NCI-H69 (cell line): Measurements from ENCODE around the gene RDX.
A peak's percentile ranks its signal among the peaks of the same experiment; 100 is the strongest.
"Not testable (repeated sequence)": the region's sequence is repeated elsewhere in the genome, so short reads cannot be mapped to it uniquely, and the experiment has no call there.

Source experiments
- DNase-seq: peaks from one replicate; lab custom pipeline; 2025; lab: John Stamatoyannopoulos, UW

Gene RDX

DNA sequence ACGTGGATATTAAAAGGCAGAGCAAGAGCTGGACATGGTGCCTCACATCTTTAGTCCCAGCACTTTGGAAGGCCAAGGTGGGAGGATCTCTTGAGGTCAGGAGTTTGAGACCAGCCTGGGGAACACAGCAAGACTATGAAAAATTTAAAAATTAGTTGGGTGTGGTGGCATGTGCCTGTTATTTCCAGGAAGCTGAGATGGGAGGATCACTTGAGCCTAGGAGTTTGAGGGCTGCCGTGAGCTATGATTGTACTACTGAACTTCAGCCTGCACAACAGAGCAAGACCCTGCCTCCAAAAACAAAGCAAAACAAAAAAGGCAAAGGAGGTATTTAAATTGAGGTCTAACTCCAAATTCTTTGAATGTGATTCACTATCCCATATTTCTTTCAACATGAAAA is 23.5 kb downstream of the RDX start:
- no peak for DNase-seq

DNA sequence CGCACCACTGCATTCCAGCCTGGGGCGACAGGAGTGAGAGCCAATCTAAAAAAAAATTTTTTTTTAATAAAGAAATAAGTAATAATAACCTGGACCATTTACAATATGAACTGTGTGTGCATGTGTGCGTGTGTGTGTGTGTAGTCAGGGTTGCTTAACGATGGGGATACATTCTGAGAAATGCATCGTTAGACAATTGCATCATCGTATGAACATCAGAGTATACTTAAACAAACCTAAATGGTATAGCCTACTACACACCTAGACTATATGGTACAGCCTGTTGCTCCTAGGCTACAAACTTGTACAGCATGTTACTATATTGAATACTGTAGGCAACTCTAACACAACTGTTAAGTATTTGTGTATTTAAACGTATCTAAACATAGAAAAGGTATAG is 26.4 kb downstream of the RDX start:
- DNase-seq = no peak

DNA sequence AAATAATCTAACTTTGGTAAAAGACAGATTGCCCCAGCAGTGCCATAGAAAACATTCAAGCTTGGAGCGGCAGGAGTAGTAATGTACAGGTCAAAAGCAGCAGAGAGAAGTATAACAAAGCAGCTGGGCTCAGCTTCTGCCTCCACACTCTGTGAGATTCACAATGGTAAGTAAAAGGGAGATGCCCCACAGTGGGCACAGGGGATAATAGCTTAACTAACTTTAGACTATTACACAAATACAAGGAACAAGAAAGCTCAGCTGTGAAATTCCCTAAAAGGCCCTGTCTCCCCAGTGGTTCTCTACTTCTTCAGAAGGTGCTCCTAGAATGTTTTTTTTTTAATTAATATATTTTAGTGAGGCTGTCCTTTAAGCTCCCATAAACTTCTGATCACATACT is 28.0 kb downstream of the RDX start:
- DNase-seq = no peak

DNA sequence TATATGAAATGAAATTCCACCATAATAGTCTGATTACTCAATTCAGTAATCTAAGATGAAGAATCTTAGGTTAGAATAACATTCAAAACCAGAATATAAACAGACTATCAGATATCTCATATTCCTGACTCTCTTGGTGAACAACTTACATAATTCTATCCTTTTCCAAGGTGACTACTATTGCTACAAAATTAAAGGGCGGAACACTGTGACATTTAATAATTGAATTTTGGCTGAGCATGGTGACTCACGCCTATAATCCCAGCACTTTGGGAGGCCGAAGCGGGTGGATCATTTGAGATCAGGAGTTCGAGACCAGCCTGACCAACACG is 34.4 kb downstream of the RDX start:
- no peak for DNase-seq

DNA sequence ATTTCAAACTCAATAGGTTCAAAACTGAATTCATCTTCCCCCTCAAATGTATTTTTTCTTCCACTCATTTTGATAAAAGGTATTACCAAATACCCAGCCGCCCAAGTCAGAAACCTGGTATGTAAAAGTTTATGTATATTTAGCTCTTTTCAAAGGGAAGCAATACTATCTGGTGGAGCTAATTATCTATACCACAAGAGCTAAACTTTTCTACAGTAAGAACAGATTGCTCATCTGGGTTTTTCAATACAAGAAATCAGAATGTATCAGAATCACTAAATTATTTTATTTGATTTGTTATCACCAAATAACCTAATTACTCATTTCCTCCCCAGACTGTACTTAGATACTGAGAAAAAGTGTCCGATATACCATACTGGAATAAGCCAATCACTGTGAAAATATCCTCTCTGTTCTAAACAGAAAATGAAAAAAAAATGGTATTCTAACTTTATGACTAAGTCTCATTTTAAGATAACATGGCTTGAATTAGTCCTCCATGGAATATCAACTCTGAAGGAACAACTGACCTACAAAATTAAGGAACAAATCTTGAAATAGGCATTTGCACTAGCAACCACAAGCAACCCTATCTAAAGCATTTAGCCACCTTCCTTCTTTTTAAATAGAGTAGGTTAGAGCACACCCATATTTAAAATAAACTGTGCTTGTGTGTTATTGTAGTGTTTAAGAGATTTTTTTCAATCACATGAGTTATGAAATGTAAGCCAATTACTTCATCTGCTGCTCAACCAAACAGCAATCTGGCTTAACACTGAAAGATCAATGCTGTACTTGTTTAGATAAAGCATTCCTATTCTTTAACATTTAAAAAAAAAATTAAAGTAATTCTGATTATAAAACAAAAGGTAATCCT is 35.0 kb downstream of the RDX start:
- no peak for DNase-seq

DNA sequence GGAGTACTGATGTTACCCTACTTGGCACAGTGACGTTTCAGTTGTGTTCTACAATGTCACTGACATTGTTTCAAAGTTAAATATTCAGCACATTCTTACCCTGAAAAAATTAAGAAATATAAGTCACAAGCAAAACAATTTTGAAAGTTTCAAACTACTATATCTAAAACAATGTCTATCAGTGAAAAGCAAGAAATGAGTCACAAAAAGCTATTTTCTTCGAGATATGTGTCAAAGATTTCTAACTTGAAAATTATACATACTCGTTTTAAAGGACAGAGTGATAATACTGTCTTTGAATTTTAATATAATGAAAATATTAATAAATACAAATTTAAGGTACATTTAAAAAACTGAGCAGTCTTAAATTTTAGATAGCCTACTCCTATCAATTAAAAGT is 42.9 kb downstream of the RDX start:
- no peak for DNase-seq

DNA sequence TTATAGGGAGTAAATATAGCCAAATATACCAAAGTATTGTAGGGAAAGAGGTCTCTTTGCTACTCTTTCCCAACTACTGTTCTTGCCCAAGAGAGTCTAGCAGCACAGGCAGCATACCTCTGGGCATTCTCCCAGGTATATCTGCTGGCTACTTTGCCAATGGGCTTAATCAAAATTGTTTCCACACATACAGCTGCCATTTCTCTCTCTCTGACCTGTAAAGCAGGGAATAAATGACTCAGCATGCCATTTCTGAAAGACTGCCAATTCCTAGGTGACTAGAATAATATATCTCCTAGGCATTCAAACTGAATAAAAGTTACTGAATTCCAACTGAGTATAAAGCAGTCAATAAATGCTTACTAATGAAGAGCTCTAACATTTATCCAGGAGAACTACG is 44.6 kb downstream of the RDX start:
- peak; percentile 87 for DNase-seq

DNA sequence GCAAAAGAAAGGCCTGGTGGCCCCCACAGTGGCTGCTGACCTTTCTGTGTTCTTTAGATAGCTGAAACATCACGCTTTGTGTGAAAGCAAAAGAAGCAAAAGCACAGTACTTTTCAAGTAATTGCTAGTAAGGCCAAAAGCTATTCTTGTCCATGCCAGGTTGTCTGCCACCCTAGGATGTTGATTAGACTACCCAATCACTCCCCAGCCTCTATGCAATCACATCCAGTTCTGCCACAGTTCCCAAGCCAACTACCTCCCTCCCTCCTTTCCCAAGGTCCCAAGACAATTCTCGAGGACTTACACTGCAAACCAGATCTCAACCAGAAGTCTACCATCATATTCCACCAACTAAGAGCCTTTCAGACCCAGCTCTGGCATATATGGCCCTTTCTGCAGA is 46.2 kb downstream of the RDX start:
- no peak for DNase-seq

DNA sequence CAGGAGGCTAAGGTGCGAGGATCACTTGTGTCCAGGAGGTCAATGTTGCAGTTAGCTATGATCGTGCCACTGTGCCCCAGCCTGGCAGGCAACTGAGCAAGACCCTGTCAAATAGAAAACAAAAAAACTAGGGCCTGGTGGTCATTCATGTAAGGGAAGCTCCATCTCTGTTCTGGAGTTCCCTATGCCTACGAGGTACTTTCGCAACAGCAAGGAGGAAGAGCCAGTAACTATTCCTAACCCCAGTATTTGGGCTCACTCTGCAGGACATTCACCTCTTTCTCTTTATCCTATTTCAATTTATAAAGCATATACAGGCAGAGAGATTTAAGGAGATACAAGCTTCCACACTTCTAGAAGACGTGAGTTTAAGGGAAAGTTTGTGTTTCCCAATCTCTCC is 46.6 kb downstream of the RDX start:
- no peak for DNase-seq

DNA sequence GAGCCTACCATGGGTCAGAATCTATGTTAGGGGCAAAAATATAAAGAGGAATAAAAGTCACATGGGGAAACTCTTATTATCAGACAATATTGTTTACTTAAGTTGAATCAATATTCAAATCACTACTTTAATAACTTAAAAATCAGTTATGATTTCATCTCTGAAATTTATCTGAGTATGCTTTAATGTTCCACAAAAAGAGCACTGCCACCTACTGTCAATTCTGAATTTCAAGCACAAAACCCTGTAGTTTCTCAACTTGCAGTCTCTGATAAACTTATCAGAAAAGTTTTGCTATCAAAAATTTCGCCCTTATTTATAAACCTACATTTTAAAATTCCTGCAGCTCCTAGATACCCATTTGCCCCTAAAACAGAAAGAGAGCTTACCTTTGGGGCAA is 47.3 kb downstream of the RDX start:
- DNase-seq = no peak

DNA sequence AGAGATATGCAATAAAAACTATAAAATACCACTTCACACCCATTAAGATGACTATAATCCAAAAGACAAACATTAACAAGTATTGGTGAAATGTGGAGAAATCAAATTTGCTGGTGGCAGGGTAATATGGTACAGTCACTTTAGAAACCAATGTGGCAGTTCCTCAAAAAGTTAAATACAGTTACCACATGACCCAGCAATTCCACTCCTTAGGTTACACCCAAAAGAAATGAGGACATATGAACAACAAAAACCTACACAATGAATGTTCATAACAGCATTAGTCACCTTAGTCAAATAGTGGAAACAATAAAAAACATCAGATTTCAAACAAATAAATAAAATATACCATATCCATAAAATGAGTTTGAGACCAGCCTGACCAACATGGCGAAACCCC is 52.6 kb downstream of the RDX start:
- DNase-seq = no peak

DNA sequence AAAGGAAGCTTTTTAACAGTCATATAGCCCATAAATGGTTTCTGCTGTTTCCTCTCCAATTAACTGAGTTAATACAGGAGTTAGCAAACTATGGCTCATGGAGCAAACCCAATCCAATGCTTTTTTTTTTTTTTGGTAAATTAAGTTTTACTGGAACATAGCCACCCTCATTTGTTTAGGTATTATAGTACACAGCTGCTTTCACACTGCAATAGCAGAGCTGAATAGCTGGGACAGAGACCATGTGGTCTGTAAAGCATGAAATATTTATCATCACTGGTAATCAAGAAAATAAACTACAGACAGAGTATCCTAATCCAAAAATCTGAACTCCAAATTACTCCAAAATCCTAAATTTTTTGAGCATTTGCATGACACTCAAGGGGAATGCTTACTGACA is 53.7 kb downstream of the RDX start:
- no peak for DNase-seq

DNA sequence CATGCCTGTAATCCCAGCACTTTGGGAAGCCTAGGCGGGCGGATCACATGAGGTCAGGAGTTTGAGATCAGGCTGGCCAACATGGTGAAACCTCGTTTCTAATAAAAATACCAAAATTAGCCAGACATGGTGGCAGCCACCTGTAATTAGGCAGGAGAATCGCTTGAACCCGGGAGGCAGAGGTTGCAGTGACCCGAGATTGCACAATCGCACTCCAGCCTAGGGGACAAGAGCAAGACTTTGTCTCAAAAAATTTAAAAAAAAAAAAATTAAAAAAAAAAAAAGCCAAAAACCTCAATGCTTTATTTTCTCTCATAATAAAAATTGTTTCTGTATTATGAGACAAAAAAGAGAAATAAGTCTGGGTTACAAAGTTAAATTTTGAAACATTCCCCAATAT is 54.2 kb downstream of the RDX start:
- no peak for DNase-seq

DNA sequence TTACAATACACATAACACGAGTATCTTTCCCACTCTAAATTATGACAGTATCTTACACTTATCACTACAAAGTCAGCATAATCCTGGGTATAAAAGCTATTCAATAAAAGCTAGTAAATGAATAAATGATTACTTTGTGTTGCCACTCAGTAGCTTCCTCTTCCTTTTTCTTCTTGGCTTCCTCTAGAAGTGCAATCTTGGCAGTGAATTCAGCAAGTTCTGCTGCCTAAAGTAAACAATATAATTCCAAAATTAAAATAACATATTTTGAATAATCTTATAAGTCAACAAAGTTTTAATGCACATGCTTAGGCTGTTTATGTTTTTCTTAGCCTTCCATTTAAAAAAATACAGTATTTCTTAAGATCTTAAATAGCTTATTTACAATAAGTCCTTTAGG is 60.4 kb downstream of the RDX start:
- DNase-seq = no peak

DNA sequence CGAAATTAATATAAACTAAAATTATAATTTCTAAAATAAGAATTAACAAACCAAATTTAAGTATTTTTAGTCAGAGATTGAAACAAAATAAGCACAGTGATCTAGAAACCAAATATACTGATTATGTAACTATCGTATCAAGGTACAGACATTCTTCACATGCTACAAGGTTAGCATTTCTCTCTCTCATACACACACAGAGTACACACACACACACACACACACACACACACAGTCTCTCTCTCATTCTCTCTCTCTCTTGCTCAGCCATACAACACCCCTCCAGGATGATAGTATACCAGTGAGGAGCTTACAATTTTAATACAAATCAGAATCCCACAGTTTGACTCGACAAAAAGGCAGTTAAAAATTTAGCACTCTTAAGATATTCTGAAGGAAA is 66.0 kb downstream of the RDX start:
- no peak for DNase-seq

DNA sequence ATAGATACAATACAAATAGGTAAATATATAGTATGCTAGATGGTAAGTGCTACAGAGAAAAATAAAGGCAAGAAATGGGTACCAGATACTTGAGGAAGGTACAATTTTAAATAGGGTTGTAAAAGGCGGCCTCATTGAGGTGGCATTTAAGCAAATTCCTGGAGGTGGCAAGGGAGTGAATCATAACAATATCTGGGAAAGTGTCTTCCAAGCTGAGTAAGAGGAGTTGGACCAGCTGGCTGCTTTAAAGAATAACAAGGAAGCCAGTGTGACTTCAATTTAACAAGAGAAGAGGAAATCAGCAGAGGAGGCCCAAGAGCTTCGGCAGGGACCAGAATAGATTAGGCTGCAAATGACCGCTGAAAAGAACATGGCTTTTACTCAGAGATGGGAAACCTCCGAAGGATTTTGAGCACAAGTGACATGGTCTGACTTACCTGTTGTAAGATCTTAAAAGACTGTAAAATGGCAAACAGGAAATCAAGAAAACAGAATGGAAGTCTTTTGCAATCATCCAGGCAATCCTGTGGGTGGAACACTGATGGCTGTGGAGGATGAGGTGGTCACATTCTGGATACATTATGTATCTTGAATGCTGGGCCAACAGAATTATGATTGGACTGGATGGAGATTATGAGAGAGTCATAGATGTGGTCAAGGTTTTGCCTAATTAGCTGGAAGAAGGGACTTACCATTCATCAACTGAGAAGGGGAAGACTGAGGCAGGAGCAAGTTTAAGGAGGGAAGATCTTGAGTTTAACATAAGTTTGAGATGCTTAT is 77.2 kb downstream of the RDX start:
- DNase-seq = no peak

DNA sequence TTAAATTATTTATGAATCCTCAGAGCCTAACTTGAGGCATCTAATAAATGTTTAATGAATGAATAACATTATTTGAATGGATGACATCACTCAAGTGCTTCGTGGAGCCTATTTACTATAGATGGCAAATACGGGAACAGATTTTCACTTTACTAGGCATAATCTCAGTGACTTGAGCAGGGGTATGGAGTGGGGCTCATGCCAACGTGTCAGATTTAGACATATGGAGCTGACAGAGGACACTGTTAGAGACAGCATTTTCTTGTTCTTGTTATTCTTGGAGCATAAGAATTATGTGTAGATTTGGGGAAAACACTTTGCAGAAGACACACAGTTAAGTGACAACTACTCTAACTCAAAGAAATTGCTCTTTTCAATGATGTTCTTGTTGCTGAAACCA is 78.5 kb downstream of the RDX start:
- no peak for DNase-seq

DNA sequence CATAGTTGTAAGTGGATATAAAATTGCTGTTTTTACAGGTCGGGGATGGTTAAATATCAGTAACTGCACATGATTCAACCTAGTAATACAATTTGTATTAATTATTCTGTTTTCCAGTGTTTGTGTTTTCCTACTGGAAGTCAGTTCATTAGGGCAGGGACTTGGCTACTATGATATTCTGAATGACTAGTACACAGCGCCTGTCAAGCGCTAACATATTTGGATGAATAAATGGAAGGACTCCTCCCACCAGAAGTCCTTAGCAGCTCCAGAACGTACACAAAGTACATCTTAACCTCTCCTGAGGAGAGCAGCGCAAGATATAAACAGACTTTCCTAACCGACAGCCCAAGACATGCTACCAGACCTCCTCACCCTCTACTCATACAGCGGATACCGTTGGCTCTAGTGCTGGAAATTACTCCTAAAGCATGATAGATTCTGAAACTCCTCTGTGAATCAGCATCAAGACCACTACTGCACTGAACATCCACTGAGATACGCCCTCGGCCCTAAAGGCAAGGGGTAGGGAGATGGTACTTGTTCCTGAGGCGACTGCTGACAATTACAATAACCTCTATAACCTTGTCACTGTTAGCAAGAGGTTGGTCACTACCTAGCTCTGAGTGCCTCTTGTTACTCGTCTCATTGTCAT is 79.1 kb downstream of the RDX start:
- DNase-seq = no peak

DNA sequence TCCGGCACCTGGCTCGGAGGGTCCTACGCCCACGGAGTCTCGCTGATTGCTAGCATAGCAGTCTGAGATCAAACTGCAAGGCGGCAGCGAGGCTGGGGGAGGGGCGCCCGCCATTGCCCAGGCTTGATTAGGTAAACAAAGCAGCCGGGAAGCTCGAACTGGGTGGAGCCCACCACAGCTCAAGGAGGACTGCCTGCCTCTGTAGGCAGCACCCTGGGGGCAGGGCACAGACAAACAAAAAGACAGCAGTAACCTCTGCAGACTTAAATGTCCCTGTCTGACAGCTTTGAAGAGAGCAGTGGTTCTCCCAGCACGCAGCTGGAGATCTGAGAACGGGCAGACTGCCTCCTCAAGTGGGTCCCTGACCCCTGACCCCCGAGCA is 87.1 kb downstream of the RDX start:
- not testable (repeated sequence) for DNase-seq

DNA sequence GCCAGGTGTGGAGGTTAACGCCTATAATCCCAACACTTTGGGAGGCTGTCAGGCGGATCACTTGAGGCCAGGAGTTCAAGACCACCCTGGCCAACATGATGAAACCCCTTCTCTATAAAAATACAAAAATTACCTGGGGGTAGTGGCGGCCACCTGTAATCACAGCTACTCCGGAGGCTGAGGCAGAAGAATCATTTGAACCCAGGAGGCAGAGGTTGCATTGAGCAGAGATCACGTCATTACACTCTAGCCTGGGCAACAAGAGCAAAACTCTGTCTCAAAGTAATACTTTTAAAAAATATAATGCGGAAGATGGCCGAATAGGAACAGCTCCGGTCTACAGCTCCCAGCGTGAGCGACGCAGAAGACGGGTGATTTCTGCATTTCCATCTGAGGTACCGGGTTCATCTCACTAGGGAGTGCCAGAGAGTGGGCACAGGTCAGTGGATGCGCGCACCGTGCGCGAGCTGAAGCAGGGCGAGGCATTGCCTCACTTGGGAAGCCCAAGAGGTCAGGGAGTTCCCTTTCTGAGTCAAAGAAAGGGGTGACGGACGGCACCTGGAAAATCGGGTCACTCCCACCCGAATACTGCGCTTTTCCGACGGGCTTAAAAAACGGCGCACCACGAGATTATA is 87.6 kb downstream of the RDX start:
- peak; percentile 32 for DNase-seq

DNA sequence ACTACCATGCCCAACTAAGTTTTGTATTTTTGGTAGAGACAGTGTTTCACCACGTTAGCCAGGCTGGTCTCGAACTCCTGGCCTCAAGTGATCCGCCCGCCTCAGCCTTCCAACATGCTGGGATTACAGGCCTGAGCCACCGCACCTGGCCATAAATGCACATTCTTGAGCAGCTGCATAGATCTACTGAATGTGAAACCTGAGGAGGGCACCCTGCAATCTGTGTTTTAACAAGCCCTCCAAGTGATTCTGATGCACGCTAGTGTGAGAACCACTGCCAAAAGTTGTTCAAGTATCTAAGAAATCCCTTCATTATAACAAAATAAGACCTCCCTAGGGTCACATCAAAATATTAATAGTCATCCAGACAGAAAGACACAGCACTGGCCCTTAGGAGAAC is 89.3 kb downstream of the RDX start:
- DNase-seq = peak; percentile 71

DNA sequence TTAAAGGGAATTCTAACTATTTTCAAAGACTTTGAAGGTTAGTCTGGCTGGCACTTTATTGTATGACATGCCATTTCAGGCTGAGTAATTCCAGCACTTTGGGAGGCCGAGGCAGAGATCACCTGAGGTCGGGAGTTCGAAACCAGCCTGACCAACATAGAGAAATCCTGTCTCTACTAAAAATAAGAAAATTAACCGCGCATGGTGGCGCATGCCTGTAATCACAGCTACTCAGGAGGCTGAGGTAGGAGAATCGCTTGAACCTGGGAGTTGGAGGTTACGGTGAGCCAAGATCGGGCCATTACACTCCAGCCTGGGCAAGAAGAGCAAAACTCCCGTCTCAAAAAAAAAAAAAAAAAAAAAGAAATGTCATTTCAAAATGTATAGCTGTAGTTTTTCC is 95.6 kb downstream of the RDX start:
- no peak for DNase-seq

DNA sequence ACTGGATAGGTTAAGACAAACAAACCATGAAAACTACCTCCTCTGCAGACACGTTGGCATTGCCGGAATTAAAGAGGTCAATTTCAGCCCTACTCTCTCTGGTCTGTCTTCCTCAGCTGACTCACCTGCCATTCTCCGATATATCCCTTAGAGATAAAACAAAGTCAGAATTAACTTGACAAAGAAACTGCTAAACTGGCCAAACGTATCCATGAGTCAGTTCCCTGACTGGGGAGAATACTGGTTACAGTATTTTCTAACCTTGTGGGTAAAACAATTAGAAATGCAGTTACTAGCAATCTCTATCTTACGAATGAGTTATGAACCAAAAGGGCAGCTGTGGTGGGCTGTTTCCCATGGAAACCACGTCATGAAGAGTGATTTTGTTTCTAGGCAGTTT is 96.2 kb downstream of the RDX start:
- no peak for DNase-seq
